SK-N-MC (cell line): ENCODE measurements around the gene PARD6B.
"Not testable (repeated sequence)": the region's sequence is repeated elsewhere in the genome, so short reads cannot be mapped to it uniquely, and the experiment has no call there.

ENCODE experiments used
- DNase-seq: peaks from one replicate; pipeline ENCODE4 v3.0.0-alpha.2; 2011; ENCODE audit warnings: low read depth, low spot score
- H3K27ac ChIP-seq: fragments of 200-600 bp; sonication (generic); 2 replicates; pipeline ENCODE4 v1.5.1; 2016; ENCODE audit warnings: mixed run types
- H3K36me3 ChIP-seq: fragments of 200-600 bp; sonication (generic); 2 replicates; pipeline ENCODE4 v1.6.1; 2017; ENCODE audit warnings: antibody characterized with exemption, low read length, mixed read lengths; ENCODE audit not compliant: insufficient read depth
- H3K4me3 ChIP-seq: fragments of 200-600 bp; sonication (generic); 2 replicates; pipeline ENCODE4 v1.5.1; 2016
- H3K9ac ChIP-seq: fragments of 200-600 bp; sonication (generic); 2 replicates; pipeline ENCODE4 v1.8.0; 2017; ENCODE audit warnings: mixed run types, mixed read lengths; ENCODE audit not compliant: insufficient read length
- H3K9me3 ChIP-seq: fragments of 200-600 bp; sonication (generic); 2 replicates; pipeline ENCODE4 v1.6.1; 2017; ENCODE audit warnings: low read depth, mild to moderate bottlenecking, antibody characterized with exemption, low read length, moderate library complexity, mixed read lengths
- EZH2 ChIP-seq: fragments of 200-600 bp; sonication (generic); IDR thresholded peaks from one replicate; pipeline ENCODE4 v1.6.1; 2017; ENCODE audit warnings: antibody characterized with exemption
- FOXP2 ChIP-seq: optimal IDR thresholded peaks from 2 replicates; pipeline ENCODE3; 2011; ENCODE audit warnings: mild to moderate bottlenecking, moderate library complexity; ENCODE audit not compliant: insufficient read depth; ENCODE audit errors: extremely low read length, control extremely low read depth
- POLR2AphosphoS5 ChIP-seq: IDR thresholded peaks from 2 replicates; pipeline ENCODE4 v1.6.1; 2012; ENCODE audit warnings: mild to moderate bottlenecking, low read depth, low read length, borderline replicate concordance

The PARD6B gene

DNA sequence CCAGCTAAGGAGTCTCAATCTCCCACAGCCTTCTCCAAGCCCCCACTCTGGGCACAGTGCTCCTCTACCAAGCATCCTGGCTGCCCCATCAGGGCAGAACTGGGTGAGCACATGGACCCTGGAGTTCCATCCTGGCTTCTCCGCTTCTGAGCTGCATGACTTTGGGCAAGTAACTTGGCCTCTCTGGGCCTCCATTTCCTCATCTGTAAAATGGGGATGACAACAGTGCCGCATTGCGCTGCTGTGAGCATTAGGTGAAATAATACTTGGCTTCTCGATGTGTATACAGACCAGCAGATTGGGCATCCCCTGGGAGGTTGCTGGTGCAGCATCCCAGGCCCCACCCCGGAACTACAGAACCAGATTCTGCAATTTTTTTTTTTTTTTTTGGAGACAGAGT lies 31.7 kb upstream of the PARD6B start:
- H3K27ac ChIP-seq, result no peak overlapping the region
- no peaks in the 10 kb centered on the region for H3K9me3 ChIP-seq
- H3K4me3 ChIP-seq, result no peak overlapping the region
- TF ChIP-seq FOXP2, result no peak
- TF ChIP-seq EZH2, result no peak
- TF ChIP-seq POLR2AphosphoS5, result no peak
- H3K9ac ChIP-seq, result no peak overlapping the region
- DNase-seq, result no peak
- no peaks in the 10 kb centered on the region for H3K36me3 ChIP-seq

DNA sequence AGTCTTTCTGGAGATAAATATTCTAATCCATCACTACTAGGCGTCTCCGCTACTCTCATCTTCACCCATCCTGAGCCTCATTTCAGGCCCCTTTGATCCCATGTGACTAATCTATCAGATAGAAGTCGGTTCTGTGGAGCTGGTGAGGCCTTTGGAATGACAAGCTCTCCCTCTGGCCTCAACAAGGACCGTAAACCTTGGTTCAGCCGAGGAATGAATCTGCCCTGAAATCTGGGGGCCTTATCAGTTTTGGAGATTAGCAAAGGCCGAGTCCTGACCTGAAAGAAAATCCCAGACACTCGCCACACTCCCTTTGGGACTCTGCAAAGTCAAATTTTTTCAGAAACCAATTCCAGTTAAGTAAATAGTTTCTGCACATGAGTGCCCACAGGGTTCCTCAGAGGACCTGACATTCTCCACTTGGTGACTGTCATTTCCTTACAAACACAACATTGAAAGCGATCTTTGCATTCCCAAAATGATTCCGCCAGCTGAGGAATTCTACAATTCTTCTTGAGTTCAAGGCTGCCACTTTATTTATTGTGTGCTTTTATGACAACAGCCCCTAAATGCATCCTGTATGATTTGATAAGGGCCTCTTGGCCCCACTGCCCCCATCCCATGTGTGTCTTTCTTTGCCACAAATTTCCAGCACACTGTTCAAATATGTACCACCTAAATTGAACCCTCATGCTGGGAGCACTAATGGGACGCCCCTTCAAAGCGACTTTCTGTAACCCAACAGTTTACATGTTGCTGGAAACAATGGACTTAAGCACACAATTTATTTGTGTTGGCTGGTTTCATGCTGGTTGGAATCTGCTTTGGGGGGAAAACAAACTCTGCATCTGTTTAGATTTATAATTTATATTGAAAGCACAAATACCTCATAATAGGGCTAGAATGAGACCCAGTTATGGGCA lies 30.1 kb upstream of the PARD6B start:
- no peaks in the 10 kb centered on the region for H3K9me3 ChIP-seq
- no peak for DNase-seq
- H3K4me3 ChIP-seq, result no peak overlapping the region
- H3K9ac ChIP-seq, result no peak overlapping the region
- no peak overlapping the region for H3K27ac ChIP-seq
- H3K36me3 ChIP-seq, result no peaks in the 10 kb centered on the region
- TF ChIP-seq POLR2AphosphoS5 (no peak), EZH2 (no peak), FOXP2 (no peak)

DNA sequence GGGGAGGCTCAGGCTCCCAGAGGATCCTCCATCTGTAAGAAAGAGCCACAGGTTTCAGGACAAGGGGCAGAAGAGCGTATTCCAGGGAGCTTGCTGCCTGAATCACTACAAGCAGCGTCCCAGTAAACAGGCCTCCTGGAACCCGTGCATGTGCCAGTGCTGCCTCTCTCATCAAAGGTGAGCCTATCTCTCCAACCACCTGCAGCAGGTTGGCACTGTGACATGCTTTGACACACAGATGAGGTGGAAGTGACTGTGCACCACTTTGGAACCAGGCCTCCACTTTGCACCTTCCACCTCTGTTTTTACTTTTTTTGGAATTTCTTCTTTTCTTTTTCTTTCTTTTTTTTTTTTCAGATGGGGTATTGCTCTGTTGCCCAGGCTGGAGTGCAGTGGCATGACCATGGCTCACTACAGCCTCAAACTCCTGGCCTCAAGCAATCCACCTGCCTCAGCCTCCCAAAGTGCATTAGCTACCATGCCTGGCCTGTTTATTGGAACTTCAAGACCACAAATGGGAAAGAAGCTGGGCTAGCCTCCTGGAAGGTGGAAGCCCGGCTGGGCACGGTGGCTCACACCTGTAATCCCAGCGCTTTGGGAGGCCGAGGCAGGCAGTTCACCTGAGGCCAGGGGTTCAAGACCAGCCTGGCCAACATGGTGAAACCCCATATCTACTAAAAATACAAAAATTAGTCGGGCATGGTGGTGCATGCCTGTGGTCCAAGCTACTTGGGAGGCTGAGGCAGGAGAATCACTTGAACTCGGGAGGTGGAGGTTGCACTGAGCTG lies 27.5 kb upstream of the PARD6B start:
- H3K4me3 ChIP-seq, H3K9ac ChIP-seq, H3K36me3 ChIP-seq, H3K9me3 ChIP-seq, DNase-seq, H3K27ac ChIP-seq: not testable (repeated sequence)

DNA sequence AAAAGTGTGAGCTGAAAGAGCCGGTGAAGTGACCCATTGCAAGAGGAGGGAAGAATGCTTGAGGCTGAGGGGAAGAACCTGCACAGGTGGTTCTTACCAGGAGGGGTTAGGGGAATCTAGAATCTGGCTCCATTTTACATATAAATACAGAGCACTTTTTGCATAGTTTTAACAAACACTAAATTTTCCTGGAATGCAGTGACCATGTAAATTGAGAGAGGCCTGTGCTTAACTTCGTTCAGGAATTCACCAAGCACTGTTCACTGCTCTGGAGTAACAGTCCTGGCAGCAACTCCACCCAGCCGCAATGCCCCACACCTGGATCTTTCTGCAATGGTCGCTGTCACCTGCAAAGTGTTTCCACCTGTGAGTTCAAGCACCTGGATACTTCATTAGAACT lies 26.9 kb upstream of the PARD6B start:
- Histone ChIP-seq H3K4me3 (no peak overlapping the region), H3K9me3 (no peaks in the 10 kb centered on the region), H3K9ac (no peak overlapping the region), H3K27ac (no peak overlapping the region), H3K36me3 (no peaks in the 10 kb centered on the region)
- TF ChIP-seq FOXP2 (no peak), EZH2 (no peak), POLR2AphosphoS5 (no peak)
- DNase-seq, result no peak

DNA sequence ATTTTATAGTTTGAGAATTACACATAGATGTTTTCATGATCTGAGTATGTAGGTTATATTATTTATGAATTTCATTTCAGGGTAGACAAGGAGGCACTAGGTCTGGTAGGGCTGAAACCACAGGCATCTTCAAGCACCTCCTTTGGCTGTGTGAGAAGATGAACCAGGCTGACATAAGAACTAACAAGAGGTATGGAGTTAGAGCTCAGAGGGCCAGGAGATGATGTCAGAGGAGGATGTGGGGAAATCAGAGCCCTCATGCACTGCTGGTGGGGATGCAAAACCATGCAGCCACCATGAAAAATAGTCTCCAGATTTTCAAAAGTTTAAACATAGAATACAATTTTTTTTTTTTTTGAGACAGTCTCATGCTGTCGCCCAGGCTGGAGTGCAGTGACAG lies 26.4 kb upstream of the PARD6B start:
- TF ChIP-seq FOXP2 (no peak), EZH2 (no peak), POLR2AphosphoS5 (no peak)
- H3K4me3 ChIP-seq, result no peak overlapping the region
- H3K9ac ChIP-seq, result no peak overlapping the region
- no peak for DNase-seq
- no peaks in the 10 kb centered on the region for H3K9me3 ChIP-seq
- no peaks in the 10 kb centered on the region for H3K36me3 ChIP-seq
- no peak overlapping the region for H3K27ac ChIP-seq

DNA sequence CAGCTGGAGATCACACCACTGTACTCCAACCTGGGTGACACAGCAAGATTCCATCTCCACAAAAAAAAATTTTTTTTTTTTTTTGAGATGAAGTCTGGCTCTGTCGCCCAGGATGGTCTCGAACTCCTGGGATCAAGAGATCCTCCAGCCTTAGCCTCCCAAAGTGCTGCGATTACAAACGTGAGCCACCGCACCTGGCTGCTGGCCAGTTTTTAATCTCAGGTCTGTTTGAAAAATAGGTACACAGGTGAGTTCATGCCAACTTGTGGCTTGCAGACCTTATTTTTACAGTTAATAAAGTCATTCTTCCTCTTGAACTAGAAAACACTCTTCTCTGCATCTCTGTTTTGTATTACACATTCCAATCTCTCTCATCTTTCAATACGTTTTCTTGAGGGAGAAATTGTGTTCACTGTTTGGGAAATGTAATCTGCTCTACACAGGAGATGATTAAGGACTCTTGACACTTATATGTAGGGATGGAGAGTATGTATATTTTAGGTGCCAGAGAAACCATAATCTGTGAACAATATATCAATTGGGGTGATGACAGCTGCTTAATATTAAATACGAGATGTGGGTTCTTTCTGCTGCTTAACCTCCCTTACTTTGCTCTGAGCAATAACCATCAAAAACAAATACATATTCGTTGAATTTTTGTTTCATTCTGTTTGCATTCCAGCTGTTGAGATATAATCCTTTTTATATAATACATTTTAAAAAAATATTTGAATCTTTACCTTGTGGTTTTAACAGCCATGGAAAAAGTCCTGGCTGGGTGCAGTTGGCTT lies 22.3 kb upstream of the PARD6B start:
- Histone ChIP-seq H3K4me3 (no peak overlapping the region), H3K9ac (no peak overlapping the region), H3K36me3 (no peaks in the 10 kb centered on the region), H3K9me3 (no peaks in the 10 kb centered on the region), H3K27ac (peak overlapping the region; percentile 14; the same call in 1 of the 2 replicates)
- DNase-seq, result no peak
- TF ChIP-seq FOXP2 (no peak), POLR2AphosphoS5 (no peak), EZH2 (no peak)

DNA sequence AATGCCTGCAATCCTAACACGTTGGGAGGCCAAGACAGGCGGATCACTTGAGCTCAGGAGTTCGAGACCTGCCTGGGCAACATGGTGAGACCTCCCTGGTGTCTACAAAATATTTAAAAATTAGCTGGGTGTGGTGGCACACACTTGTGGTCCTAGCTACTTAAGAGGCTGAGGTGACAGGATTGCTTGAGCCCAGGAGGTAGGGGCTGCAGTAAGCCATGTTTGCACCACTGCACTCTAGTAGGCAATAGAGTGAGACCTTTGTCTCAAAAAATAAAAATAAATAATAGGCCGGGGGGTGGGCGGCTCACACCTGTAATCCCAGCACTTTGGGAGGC lies 21.8 kb upstream of the PARD6B start:
- TF ChIP-seq EZH2 (no peak), FOXP2 (no peak), POLR2AphosphoS5 (no peak)

DNA sequence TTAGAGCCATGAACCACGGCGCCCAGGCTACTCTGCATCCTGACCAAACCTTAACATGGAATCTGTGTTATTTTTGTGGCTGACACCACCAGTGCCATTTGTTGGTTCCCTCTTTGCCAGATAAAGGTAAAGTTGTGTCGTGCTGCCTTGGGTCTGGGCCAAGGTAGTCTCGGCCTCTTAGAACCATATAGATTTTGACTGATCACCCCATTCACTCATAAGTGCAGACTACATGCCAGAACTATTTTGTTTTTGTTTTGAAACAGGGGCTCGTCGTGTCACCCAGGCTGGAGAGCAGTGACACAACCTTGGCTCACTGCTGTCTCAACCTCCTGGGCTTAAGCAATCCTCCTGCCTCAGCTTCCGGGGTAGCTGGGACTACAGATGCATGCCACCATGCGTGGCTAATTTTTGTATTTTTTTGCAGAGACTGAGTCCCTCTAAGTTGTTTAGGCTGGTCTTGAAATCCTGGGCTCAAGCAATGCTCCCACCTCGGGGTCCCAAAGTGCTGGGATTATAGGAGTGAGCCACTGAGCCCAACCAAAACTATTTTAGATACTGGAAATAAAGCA lies 20.8 kb upstream of the PARD6B start:
- TF ChIP-seq EZH2, result no peak
- no peak for TF ChIP-seq FOXP2
- no peak for TF ChIP-seq POLR2AphosphoS5
- no peak overlapping the region for H3K27ac ChIP-seq

More for the DNA sequence above, 21.8 kb upstream of the PARD6B start:
- DNase-seq, result no peak
- H3K36me3 ChIP-seq, result no peaks in the 10 kb centered on the region
- no peak overlapping the region; the same call in 1 of the 2 replicates for H3K27ac ChIP-seq
- no peak overlapping the region for H3K9ac ChIP-seq
- H3K4me3 ChIP-seq, result no peak overlapping the region
- H3K9me3 ChIP-seq, result no peaks in the 10 kb centered on the region

More for the DNA sequence above, 20.8 kb upstream of the PARD6B start:
- H3K36me3 ChIP-seq, result no peaks in the 10 kb centered on the region
- H3K9me3 ChIP-seq, result no peaks in the 10 kb centered on the region
- H3K9ac ChIP-seq, result no peak overlapping the region
- no peak overlapping the region for H3K4me3 ChIP-seq
- DNase-seq, result no peak
